GM21737 (cell line): ENCODE data around the gene YKT6.
A peak's percentile ranks its signal among the peaks of the same experiment; 100 is the strongest.

ENCODE experiments used
- ATAC-seq: cut with Tn5 transposase; IDR thresholded peaks from one replicate; pipeline ENCODE4 v1.9.1; 2021; ENCODE audit warnings: mild to moderate bottlenecking, moderate library complexity; ENCODE audit not compliant: unreplicated experiment

The YKT6 gene

DNA sequence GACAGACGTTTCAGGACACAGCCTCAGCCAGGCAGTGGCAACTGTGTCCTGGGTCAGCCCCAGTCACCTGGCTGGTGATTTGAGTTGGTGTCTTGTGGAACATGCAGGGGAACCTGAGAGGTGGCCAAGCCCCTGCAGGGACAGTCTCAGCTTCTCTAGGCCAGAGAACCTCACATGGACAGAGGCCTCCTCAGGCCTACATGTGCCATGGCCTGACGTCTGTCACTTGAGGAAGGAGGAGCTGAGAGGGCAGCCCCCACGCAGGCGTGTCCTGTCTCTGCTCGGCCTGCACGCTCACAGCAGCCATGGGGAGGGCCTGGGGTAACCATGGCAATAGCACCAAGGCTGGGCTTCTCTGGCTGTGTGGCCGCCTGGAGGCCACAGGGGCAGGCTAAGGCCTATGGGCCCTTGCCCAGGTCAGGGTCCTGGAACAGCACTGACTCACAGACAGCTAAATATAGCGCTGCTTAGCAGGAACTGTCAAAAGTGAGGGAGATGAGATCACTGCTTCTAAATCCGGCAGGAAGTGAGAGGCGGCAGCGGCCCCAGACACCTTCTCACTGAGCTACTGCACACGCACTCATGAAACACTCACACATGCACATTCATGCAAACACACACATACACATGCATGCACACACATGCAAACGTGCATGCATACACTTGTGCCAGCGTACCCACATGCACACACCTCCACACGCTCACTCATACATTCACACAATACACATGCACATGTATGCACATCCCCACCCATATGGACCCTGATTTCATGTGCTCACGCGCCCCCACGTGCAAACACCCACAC is 57.0 kb downstream of the YKT6 start:
- ATAC-seq = peak; percentile 84

DNA sequence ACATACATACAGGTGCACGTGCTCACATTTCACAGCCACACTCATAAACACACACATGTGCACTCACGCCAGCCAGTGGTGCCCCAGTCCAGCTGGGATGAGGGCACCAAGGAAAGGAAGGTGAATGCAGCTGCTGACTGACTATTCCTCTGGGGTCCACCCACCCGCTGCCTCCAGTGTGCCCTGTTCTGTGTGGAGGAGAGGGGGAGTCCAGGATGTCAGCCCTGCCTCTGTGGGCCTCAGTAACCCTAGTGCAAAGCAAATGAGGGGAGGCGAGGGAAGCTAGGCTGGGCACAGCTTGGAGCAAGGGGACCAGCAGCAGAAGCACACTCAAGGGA is 57.6 kb downstream of the YKT6 start:
- no peak for ATAC-seq

DNA sequence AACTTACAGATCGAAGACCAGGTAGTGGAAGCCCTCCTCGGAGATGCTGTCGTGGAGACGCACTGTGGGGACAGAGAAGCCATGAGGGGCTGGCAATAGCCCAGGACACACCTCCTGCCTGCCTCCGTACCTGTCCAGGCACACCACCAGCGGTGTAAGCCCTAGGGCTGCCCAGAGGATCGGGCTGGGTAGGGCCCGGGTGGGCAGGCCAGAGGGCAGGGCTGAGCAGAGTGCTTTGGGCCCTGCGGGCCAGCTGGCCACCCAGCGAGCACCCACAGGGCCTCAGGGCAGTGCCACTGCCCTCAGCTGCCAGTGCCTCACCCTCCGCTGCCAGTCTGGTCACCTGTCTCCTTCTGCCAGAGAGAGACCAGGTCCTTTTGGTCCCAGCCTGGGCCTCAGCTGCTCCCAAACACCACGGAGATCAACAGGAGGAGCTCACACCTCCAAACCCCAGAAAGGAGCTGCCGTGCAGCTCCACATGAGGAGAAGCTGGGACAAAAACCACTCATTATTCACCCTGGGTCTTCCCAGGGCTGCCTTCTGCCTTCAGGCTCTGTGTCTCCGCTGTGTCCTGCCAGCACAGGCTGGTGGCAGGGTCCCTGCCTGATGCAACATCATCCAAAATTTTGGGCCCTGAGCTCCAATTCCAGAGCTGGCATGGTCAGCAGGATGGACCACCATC is 58.2 kb downstream of the YKT6 start:
- ATAC-seq = no peak

DNA sequence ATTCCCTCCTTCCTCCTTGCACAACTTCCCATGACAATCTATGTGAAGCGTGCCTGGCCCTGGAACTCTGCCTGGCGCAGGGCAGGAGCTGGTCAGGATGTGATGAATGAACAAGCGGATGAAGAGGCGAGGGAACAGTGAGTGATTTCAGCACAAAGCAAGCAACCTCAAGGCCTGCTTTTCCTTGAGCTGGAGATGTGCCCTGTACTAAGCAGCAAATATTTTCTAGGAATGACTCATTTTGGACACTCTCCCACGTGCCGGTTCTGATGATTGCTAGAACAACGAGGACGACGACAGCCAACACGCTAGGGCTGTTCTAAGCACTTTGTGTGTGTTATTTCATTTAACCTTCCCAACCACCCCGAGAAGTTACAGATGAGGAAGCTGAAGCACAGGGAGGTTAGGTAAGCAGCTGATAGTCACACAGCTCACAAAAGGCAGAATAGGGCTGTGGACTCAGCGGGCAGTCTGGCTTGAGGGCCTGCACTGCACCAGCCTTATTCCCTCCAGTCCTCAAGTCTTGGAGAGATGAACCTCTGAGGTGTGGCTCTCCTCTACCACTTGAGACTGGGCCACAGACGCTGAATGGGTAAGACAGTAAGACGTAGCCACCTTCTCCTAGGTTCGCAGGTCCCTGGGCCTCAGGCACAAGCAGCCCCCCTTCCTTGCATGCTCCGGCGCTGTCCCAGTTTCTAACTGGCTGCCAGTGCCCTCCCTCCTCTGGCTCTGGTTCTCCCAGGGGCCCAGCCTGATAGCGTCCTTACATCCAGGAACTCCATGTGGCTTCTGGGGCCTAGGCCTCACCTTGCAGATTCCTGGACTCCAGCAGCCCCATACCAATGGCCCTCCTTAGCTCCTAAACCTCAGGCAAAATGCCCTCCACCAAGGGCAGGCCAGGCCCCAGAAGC is 59.0 kb downstream of the YKT6 start:
- no peak for ATAC-seq

DNA sequence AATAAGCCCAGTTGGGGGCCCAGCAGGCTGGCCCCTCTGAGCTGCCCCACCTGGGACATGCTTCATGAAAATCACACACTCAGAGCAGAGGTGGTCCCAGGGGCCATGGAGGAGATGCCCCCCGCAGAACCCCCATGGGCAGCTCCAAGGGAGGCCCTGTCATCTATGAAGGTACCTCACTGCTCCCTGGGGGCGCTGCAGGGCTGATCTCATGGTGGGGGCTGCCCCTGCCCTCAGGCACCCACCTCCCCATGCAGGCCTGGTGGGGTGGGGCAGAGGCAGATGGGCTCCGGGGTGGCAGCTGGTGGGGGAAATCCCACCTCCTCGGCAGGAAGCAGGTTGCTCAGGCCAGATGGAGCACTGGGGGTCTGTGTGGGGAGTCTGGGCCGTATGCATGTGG is 60.5 kb downstream of the YKT6 start:
- ATAC-seq = no peak

DNA sequence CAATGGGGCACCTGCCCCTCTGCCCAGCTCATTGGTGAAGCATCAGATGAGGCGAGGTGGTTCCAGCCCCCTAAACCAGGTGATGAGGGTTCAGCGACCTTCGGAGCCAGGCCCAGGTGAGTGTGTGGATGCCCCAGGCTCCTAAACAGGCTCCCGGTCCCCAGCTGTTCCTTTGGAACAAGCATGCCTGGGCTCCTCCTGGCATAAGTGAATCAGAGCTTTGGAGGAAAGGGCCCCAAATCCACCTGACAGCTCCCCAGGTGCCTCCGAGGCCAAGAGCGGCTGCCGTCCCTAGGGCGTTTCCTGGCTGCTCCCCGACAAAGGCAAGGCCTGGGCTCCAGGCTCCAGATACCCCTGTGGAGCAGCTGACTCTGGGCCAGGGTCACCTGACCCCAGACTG is 61.3 kb downstream of the YKT6 start:
- no peak for ATAC-seq

DNA sequence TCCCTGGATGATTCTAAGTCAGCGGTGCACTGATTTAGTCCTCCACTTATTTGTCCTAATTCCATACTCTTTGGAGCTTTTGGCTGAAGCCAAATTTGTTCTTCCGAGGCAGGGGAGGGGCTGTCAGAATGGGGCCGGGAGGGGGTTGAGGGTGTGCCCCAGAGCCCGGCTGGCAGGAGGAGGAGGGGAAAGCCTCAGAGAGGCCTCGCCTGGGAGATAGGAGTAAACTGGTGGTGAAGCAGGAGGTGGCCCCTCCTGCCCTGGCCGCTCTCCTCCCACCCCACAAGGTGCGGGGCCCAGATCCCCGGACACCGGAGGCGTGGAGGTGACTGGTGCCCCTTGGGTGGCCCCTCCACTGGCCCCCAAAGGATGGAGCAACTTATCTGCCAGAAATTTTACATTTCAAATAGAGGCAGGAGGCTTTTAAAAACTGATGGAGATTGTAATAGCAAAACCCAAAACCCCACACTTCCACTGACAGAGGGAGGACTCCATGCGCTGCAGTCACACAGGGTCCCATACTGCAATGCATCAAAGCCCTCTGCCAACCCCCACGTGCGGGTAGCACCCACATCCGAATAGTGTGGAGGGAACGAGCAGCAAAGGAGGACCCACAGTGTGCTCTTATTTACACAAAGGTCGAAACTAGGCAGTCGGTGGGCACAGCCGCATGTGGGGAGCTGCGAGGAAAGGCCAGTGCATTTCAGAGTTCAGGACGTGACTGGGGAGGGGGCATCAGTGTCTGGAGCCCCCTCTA is 62.7 kb downstream of the YKT6 start:
- ATAC-seq = no peak
